HG02840 (cell line): ENCODE data around the gene DTNBP1.

ENCODE experiments used
- ATAC-seq: cut with Tn5 transposase; IDR thresholded peaks from one replicate; pipeline ENCODE4 v1.9.1; 2021; ENCODE audit warnings: mild to moderate bottlenecking, moderate library complexity, moderate number of reproducible peaks; ENCODE audit not compliant: unreplicated experiment, low FRiP score

Gene DTNBP1

DNA sequence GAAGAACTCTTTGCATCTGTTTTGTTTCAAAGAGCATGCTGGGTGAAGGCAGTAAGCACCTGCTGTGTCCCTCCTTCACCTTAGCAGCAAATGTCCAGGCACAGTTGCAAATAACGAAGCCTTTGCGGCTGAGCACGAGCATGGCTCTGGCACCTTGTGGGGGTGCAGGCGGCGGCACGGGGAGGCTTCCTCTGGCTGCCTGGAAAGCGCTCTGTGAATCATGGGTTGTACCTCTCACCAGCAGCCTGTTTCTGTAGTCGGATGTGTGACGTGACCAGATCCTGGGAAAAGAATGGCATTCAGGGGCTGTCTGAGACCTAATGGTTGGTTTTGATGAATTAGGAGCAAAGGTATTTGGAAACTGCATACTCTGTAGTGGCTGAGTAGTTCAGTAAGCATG is 144.8 kb downstream of the DTNBP1 start:
- ATAC-seq: no peak

DNA sequence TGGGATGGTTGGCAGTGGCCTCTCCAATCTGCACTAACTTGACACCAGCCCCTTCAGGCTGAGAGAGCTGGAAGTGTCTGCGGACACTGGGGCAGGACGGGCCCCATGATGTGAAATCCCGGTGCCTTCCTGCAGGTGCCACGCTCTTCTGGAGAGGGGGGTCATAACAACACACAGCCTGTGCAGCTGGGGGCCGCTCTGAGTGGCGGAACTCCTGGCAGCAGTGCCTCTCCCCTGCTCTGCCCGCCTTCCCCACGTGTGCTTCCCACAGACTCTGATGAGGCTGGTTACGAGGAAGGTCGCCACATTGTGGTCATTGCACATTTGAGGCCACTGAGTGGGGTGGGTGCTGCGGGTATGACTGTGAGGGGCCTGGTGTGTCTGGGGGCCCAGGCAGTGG is 145.2 kb downstream of the DTNBP1 start:
- no peak for ATAC-seq

DNA sequence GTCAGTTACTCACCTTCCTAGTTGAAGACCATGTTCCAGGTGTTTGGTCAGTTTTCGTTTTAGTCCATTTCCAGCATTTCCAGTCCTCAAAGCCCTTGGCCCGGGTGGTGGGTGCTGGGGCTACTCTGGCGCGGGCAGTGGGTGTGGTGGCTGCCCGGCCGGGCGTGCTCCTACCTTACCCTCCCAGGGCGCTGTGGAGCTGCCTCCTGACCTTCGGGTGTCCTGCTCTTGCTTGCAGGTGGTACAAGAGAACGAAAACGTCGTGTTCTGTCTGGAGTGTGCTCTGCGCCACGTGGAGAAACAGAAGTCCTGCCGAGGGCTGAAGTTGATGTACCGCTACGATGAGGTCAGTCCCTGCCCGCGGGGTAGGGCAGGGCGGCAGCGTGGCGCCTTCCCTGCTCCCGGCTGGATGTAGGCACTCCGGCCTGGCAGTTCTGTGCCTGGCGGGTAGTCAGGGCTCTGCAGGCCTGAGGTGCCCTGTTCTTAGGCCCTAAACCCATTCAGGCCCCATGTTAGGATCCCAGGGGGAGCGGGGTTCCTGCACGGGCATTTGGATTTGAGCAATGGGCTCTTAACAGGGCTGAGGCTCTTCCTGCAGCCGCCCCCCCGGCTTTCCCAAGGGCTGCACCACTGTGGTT is 145.8 kb downstream of the DTNBP1 start:
- ATAC-seq: no peak

DNA sequence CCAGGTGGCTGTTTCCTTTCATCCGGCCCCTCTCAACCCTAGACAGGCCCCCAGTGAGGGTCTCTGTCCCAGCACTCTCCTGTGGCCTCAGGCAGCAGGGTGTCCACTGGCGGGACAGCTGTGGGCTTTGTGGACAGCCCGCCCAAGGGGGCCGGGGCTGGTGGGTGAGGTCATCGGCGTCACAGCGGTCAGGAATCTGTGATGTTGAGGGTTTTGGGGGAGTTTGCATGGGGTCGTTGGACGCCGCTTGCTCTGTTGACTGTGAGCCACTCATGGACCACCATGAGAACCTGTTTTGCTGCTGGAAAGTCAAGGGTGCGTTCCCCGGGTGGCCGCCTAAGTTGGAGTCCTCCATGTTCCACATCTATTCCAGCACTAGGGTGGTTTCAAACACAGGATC is 146.4 kb downstream of the DTNBP1 start:
- no peak for ATAC-seq

DNA sequence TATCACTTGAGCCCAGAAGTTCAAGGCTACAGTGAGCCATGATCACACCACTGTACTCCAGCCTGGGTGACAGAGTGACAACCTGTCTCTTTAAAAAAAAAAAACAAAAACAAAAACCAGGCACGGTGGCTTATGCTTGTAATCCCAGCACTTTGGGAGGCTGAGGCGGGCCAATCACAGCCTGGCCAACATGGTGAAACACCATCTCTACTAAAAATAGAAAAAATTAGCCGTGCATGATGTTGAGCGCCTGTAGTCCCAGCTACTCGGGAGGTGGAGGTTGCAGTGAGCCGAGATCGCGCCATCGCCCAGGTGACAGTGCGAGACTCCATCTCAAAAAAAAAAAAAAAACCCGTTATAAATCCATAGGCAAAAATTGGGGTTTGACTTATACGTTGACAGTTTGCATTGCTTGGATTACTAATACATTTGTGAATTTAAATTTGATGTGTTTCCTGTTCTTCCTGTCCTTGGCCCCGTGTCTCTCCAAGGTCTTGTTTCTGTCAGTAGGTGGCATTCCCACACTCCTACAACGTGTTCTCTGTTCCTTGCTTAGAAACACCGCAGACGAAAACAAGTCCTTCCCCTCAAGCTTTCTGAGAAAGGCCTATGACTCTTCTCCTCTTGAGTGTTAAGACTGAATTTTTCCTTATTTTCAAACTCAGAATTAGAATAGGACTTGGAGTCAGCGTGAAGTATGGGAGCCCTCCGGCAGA is 147.0 kb downstream of the DTNBP1 start:
- no peak for ATAC-seq

DNA sequence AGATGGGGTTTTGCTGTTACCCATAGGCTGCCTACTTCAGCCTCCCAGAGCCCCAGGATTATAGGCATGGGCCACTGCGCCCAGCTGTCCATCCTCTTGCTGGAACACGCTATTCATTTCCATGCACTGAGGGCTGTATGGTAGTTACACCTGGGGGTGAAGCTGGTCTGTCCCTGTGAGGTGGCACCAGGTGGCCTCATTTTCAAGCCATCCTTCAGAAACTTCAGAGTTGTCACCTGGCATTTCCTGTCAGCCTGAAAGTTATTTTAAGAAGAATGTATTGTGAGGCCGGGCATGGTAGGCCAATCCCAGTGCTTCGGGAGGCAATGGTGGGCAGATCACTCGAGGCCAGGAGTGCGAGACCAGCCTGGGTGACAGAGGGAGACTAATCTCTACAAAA is 147.6 kb downstream of the DTNBP1 start:
- ATAC-seq: no peak

DNA sequence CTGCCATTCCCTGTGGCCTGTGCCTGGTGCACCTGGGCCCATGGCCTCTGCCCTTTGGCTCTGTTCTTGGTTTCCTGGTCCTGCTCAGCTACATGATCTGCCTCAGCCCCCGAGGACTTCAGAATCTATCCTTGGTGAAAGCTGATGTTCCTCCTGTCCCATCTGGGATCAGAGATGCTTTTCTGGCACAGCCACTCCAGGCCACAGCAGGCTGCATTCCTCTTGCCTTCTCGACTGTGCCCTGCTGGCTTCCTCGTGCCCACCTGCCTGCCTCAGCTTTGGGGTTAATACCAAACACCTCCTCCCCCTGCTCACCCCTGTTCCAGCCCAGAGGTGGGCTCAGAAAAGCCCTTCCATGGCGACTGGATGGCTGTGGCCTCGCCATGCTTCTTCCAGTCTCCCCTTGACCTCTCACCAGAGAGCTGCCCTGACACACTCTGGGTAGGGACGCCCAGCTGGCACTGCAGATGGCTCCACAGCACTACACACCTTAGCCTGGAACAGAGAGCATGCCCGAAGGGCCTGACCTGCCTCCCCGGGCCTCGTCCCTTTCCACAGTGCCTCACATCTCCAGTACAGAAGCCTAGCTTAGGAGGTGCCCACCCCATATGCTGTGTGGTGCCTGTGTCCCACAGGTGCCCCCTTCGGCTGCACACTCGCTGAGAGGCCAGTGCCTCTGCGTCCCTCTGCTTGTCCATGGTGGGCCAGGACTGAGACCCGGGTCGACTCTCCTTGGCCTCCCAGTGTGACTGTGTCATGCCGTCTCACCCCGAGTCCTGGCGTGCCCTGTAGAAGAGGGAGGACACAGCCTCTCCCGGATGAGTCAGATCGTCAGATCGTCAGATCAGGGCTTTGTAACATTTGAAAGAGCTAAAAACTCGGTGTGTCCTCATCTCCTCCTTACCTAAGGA is 148.8 kb downstream of the DTNBP1 start:
- ATAC-seq: no peak

DNA sequence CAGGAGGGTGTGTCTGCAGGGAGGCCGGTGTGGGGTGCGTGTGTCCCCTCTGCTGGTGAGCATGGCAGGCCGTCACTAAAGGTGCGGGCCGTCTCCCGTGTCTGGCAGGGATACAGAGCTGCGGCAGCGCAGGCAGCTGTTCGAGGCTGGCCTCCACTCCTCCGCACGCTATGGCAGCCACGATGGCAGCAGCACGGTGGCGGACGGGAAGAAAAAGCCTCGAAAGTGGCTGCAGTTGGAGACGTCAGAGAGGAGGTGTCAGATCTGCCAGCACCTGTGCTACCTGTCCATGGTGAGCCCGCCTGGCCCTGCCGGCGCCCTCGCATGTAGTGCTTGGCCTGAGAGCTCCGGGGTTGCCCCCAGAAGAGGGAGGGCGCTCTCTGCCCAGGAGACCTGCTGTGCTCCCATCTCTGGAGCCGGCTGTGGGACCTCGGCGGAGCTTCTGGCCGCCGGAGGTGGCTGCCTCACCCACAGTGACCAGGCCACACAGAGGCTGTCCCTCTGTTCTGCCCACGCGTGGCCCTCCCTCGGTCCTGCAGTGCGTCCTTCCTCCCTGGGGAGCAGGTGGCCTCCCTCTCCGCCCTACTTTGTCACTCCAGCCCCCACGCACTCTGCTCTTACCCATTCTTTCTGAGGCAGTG is 149.6 kb downstream of the DTNBP1 start:
- ATAC-seq: no peak

DNA sequence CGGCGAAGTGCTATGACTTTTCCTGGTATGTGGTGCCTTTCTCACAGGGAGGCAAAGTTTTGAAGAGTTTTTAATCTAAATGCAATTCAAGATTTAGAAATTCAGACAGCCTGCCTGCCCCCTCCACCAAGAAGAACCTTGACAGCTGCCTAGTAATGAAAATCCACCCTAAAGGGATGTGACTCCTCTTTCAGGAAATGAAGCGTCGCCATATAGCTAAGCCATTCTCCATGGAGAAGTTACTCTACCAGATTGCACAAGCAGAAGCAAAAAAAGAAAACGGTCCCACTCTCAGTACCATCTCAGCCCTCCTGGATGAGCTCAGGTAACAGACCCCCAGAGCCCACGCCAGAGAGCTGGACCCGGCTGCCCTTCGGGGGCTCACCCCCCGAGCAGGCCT is 150.1 kb downstream of the DTNBP1 start:
- no peak for ATAC-seq

DNA sequence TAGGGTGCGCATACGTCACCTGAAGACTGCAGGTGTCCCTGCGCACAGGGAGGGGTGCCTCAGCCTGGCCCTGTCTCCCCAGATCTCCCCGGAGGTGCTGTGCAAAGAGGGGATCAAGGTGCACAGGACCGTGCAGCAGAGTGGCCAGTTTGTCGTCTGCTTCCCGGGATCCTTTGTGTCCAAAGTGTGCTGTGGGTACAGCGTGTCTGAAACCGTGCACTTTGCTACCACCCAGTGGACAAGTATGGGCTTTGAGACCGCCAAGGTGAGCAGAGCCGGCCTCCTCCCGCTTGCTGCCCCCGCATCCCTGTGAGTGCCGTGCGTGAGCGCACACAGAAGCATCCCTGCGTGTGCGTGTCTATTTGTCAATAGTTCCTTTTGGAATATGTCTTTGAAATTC is 150.7 kb downstream of the DTNBP1 start:
- no peak for ATAC-seq

DNA sequence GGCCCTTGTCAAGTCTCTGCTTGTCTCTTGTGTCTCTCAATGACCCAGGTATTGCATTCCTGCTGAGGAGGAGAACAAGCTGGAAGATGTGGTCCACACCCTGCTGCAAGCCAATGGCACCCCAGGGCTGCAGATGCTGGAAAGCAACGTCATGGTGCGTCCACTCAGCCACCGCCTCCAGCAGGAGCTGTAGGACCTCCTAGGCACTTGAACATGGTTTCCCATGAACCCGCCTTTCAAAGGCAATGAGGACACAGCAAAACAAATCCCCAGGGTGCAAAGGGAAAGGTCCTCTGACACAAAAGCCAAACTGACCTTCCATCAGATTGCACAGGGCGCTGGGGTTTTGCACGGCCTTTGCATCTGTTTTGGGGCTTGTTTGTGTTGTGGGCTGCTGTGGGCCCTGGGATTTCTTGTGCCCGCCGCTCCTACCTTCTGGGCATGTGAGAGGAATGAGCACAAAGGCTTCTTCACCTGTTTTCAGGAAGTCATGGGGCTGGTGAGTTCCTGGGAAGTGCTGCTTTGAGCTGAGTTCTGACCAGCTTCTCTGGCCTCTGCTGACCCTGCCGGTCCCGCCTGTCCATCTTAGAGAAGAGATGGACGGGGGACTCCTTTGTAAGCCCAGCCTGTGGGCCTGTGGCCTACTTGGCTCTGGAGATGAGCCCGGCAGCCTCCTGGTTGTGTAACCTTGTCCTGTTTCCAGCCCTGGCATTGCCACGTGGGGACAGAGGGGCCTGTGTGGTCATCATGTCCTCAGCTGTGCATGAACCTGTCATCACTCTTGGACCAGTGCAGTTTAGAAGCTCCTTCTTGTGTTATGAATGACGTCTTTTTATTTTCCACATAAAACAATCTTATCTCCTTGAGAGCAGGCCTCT is 151.3 kb downstream of the DTNBP1 start:
- ATAC-seq: no peak

DNA sequence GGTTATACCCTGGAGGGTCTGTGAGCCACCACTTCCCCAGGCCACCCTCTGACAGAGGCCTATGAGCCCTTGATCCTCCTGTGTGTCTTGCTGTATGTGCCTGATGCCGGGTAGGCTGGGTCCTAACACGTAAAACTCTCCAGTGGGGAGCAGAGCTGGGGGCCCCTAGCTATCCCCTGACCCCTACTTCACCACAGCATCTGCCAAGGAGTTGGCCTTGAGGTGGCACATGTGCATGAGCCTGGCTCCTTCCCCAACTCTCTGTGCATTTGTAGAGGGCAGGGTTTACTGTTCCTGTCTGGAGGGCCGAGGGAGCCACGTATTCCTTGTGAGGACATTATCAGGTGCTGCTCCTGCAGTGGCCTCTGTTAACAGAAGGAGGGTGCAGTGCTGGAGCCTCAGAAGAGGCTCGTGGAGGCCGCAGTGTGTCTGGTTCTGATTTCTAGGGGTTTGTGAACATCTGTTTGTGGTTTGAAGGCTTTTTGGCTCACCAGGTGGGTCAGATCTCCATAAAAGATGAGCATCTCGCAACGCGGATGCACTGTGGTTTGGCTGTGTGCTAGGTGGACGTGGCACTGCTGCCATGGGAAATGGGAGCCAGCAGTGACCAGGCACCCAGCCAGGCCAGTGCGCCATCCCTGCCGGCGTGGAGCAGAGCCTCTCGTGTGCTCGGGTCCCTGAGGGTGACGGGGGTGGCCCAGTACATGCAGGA is 152.1 kb downstream of the DTNBP1 start:
- ATAC-seq: no peak

DNA sequence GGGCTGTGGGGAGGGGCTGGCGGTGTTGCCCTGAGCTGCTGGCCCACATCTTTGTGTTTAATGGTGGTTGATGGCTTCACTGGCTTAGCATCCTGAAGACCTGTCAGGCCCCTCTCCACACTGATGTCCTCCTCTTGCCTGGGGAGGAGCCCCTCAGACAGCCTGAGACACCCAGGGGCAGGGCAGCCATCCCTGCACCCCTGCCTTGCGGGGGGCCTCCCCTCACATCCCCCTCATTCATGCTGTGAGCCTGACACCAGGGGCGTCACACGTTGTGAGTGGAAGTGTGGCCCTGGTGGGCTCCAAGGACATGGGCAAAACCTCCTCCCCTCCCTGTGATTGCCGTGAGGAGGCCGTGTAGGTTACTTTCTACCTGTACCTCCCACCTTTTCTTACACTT is 152.7 kb downstream of the DTNBP1 start:
- no peak for ATAC-seq

DNA sequence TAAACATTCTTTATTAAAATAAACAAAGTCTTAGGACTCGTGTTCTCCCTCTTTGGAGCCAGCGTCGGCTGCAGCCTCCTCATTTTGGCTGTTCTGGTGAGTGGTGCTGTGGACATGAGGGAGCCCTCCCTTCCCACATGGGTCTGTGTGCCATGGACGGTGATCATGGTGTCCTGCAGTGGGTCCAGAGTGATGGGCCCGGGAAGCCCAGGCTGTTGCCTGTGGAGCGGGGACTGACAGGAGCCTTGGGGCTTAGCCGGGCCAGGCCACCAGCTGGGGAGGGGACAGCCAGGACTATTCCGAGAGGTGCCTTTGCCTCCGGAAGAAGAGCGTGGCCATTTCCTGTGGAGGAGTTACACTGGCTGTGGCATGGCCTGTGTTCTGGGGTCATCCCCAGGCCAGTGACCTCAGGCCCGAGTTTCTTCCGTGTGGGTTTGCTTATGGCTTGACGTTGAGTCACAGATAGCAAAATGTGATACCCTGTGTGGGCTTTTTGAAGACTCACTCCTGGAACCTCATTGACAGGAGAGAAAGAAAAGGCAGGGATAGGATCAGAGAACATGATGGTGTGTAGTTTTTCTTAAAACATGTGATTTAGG is 153.4 kb downstream of the DTNBP1 start:
- no peak for ATAC-seq

DNA sequence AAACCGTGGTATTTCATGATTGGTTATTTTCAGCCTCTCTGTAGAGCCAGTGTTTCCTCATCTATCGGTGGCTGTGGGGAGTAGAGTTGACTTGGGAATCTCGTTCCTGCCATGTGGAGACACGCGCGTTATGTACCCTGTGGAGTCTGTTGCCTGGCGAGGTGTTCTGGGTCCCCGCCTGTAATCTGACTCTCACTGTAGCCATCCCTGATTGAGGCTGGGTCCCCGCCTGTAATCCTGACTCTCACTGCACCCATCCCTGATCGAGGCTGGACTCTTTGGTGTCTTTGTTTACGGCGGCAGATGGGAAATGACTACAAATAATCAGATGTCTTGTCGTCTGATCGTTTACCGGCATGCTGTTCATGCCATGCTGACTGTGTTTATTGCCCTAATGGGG is 153.9 kb downstream of the DTNBP1 start:
- no peak for ATAC-seq

DNA sequence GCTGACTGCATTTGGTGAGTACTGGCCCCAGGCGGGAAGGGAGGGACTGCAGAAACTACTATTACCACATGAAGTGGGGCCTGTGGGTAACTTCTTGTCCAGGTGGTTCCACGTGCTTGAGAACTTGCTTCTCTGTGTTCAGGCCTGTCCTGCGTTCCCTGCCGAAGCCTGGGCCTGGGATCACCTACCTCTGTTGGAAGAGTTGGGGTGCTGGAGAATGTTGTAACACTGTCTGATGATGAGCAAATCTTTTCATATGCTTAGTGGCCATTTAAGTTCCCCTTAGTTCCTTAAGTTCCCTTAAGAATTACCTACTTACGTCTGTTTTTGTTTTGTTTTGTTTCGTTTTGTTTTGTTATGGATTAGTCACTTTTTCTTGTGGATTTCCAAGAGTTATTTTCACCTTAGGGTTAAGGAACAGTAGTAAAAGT is 154.4 kb downstream of the DTNBP1 start:
- no peak for ATAC-seq

DNA sequence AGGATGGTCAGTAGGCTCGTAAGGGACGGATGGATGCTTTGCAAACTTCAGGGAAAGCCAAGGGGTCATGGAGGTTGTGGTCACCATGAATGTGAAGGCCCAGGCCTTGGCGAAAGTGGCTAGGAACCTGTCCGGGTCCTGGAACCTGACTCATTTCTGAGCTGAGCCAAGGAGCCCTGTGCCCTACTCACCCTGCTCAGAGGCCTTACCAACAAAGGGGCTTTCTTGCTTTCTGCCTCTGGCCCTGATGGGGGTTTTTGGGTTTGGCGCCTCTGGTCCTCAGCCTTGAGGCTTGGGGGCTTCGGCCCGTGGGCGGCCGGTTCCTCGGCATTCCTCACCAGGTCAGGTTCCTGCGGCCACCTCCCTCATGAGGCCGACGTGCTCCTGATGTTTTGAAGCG is 155.1 kb downstream of the DTNBP1 start:
- no peak for ATAC-seq

DNA sequence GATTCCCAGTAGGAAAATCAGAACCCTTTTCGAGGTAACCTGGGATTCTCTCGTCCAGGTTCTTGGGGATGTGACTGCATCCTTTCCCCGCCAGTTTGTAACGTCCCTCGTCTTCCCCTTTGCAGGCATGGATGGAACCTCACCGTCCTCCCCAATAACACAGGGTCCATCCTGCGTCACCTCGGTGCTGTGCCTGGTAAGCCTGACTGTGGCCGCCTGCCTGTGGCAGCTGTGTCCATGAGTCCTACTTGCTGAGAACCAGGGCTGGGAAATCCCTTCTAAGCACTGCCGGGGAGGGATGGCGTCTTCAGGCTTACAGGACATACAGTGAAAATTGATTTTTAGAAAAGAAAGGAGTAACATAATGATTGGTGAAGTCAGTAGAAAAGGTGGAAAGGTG is 155.6 kb downstream of the DTNBP1 start:
- no peak for ATAC-seq

DNA sequence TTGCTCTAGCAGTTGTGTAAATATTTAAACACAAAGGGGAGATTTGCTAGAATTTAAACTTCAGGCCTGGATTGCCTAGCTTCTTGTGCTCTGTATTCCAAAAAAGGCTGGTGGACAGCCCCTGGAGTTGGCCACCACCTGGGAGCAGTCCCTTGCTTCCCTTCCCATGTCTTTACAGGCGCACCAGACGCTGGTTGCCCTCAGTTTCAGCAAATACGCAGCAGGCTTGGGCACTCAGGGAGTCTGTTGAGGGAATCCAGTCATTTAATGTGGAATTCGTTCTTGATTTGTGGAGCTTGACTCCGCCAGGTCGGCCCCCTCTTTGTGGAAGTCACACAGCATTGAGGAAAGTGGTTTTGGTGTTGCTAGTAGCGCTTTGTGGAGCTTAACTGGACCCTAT is 156.8 kb downstream of the DTNBP1 start:
- no peak for ATAC-seq
